GM15510 (cell line): ENCODE measurements around the gene SBNO1.

Source experiments
- POLR2A ChIP-seq: IDR thresholded peaks from 3 replicates; pipeline ENCODE4 v1.6.1; 2011; ENCODE audit warnings: borderline replicate concordance; ENCODE audit not compliant: insufficient read length; ENCODE audit errors: extremely low read depth

Gene SBNO1

GRCh38 chr12:123288751-123289346 lies 75.8 kb downstream of the SBNO1 start:
- TF ChIP-seq POLR2A: no peak

- no peak for TF ChIP-seq POLR2A
Observed at GRCh38 chr12:123286652-123287373, 77.8 kb downstream of the SBNO1 start.

GRCh38 chr12:123284669-123285068 lies 80.0 kb downstream of the SBNO1 start:
- no peak for TF ChIP-seq POLR2A

GRCh38 chr12:123283461-123283860 lies 81.2 kb downstream of the SBNO1 start:
- no peak for TF ChIP-seq POLR2A

- TF ChIP-seq POLR2A: no peak
Observed at GRCh38 chr12:123282111-123282510, 82.5 kb downstream of the SBNO1 start.

GRCh38 chr12:123280971-123281370 lies 83.7 kb downstream of the SBNO1 start:
- no peak for TF ChIP-seq POLR2A

GRCh38 chr12:123278101-123278627 lies 86.5 kb downstream of the SBNO1 start:
- no peak for TF ChIP-seq POLR2A

GRCh38 chr12:123273166-123273565 lies 91.5 kb downstream of the SBNO1 start:
- TF ChIP-seq POLR2A: no peak

GRCh38 chr12:123271001-123271668 lies 93.5 kb downstream of the SBNO1 start:
- TF ChIP-seq POLR2A: no peak

- TF ChIP-seq POLR2A: no peak
Observed at GRCh38 chr12:123270214-123271000, 94.2 kb downstream of the SBNO1 start.

GRCh38 chr12:123269896-123270213 lies 94.8 kb downstream of the SBNO1 start:
- TF ChIP-seq POLR2A: no peak

- TF ChIP-seq POLR2A: peak; percentile 24
Observed at GRCh38 chr12:123269395-123269892, 95.2 kb downstream of the SBNO1 start.

GRCh38 chr12:123268850-123269249 lies 95.8 kb downstream of the SBNO1 start:
- no peak for TF ChIP-seq POLR2A

GRCh38 chr12:123267991-123268843 lies 96.4 kb downstream of the SBNO1 start:
- TF ChIP-seq POLR2A: no peak
